ENCODE data around the gene FREM2.

The FREM2 gene

GRCh38 chr13:38883783-38884182 is 196.9 kb downstream of the FREM2 start:
- H3K36me3 ChIP-seq (ENCODE audit: low read length): no peaks in the 10 kb centered on the region
- H3K27me3 ChIP-seq (ENCODE audit: low read length): peaks cover 4% of the 10 kb centered on the region; the same call in 1 of the 2 replicates
- H3K4me2 ChIP-seq (ENCODE audit: low read depth, low read length, poor library complexity, severe bottlenecking): no peak overlapping the region
- no peak overlapping the region for H2AFZ ChIP-seq (ENCODE audit: low read depth, low read length, severe bottlenecking)
- H4K20me1 ChIP-seq (ENCODE audit: low read depth, low read length): no peaks in the 10 kb centered on the region
- H3K27ac ChIP-seq (ENCODE audit: low read depth, low read length): no peak overlapping the region
- H3K4me3 ChIP-seq (ENCODE audit: insufficient read depth, low read length, poor library complexity, severe bottlenecking): no peak overlapping the region
- H3K9me3 ChIP-seq (ENCODE audit: insufficient read depth, low read length): no peaks in the 10 kb centered on the region
- no peaks in the 10 kb centered on the region for H3K9me2 ChIP-seq (replicated peaks; ENCODE audit: insufficient read depth, low read length)
- no peak overlapping the region for H3K9ac ChIP-seq (ENCODE audit: low read length)
- no peaks in the 10 kb centered on the region for H3F3A ChIP-seq (ENCODE audit: insufficient read depth)
- no peaks in the 10 kb centered on the region for H3K79me2 ChIP-seq (ENCODE audit: insufficient read depth, low read length)
- TF ChIP-seq EZH2phosphoT487 (conservative IDR thresholded peaks at IDR 0.05; ENCODE audit: low read length) (no peak), CTCF (IDR thresholded peaks at IDR 0.05; ENCODE audit: insufficient read depth, low read length, poor library complexity, severe bottlenecking) (no peak)

- no peak overlapping the region for H3K4me2 ChIP-seq (ENCODE audit: low read depth, low read length, poor library complexity, severe bottlenecking)
- no peaks in the 10 kb centered on the region for H3K36me3 ChIP-seq (ENCODE audit: low read length)
- no peak overlapping the region for H2AFZ ChIP-seq (ENCODE audit: low read depth, low read length, severe bottlenecking)
- no peak overlapping the region for H3K27ac ChIP-seq (ENCODE audit: low read depth, low read length)
- H3K9me3 ChIP-seq (ENCODE audit: insufficient read depth, low read length): no peaks in the 10 kb centered on the region
- H3F3A ChIP-seq (ENCODE audit: insufficient read depth): no peaks in the 10 kb centered on the region
- TF ChIP-seq EZH2phosphoT487 (conservative IDR thresholded peaks at IDR 0.05; ENCODE audit: low read length) (no peak), CTCF (IDR thresholded peaks at IDR 0.05; ENCODE audit: insufficient read depth, low read length, poor library complexity, severe bottlenecking) (no peak)
- no peak overlapping the region for H3K4me3 ChIP-seq (ENCODE audit: insufficient read depth, low read length, poor library complexity, severe bottlenecking)
- no peaks in the 10 kb centered on the region for H3K9me2 ChIP-seq (replicated peaks; ENCODE audit: insufficient read depth, low read length)
- H3K27me3 ChIP-seq (ENCODE audit: low read length): no peaks in the 10 kb centered on the region
- no peaks in the 10 kb centered on the region for H4K20me1 ChIP-seq (ENCODE audit: low read depth, low read length)
- H3K79me2 ChIP-seq (ENCODE audit: insufficient read depth, low read length): no peaks in the 10 kb centered on the region
- no peak overlapping the region for H3K9ac ChIP-seq (ENCODE audit: low read length)
Observed at GRCh38 chr13:38888309-38888708, 201.4 kb downstream of the FREM2 start.

- Histone ChIP-seq H3K27me3 (ENCODE audit: low read length) (no peaks in the 10 kb centered on the region), H3K4me2 (ENCODE audit: low read depth, low read length, poor library complexity, severe bottlenecking) (no peak overlapping the region), H3K9me2 (replicated peaks; ENCODE audit: insufficient read depth, low read length) (no peaks in the 10 kb centered on the region), H3K27ac (ENCODE audit: low read depth, low read length) (no peak overlapping the region), H3K79me2 (ENCODE audit: insufficient read depth, low read length) (no peaks in the 10 kb centered on the region), H2AFZ (ENCODE audit: low read depth, low read length, severe bottlenecking) (no peak overlapping the region), H3K4me3 (ENCODE audit: insufficient read depth, low read length, poor library complexity, severe bottlenecking) (no peak overlapping the region), H3F3A (ENCODE audit: insufficient read depth) (no peaks in the 10 kb centered on the region), H4K20me1 (ENCODE audit: low read depth, low read length) (no peaks in the 10 kb centered on the region), H3K9me3 (ENCODE audit: insufficient read depth, low read length) (no peaks in the 10 kb centered on the region), H3K9ac (ENCODE audit: low read length) (no peak overlapping the region), H3K36me3 (ENCODE audit: low read length) (no peaks in the 10 kb centered on the region)
- TF ChIP-seq CTCF (IDR thresholded peaks at IDR 0.05; ENCODE audit: insufficient read depth, low read length, poor library complexity, severe bottlenecking): no peak
- no peak for TF ChIP-seq EZH2phosphoT487 (conservative IDR thresholded peaks at IDR 0.05; ENCODE audit: low read length)
Observed at GRCh38 chr13:38895075-38895474, 208.2 kb downstream of the FREM2 start.
